GM21619 (cell line): ENCODE measurements around the gene GLG1.
"Not testable (repeated sequence)": the region's sequence is repeated elsewhere in the genome, so short reads cannot be mapped to it uniquely, and the experiment has no call there.

Experiments used
- ATAC-seq: cut with Tn5 transposase; IDR thresholded peaks from one replicate; pipeline ENCODE4 v1.9.1; 2021; ENCODE audit not compliant: unreplicated experiment

The GLG1 gene

DNA sequence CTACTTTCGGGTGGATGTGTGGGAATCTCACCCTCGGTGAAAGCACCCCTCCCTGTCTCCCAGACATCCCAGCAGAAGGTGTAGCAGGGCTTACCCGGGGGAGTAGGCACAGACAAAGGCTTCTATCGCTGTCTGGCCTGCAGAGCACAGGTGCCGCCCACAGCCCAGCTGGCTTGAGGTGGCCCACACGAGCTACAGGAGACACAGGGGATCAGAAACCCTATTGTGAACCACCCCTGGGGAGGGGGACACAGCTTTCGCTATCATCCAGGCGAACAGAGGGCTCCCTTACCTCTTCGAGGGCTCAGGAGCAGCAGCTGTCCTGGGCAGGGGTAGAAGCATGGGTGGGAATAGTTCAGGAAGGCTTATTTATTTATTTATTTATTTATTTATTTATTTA, 193.4 kb downstream of the GLG1 start:
- not testable (repeated sequence) for ATAC-seq

DNA sequence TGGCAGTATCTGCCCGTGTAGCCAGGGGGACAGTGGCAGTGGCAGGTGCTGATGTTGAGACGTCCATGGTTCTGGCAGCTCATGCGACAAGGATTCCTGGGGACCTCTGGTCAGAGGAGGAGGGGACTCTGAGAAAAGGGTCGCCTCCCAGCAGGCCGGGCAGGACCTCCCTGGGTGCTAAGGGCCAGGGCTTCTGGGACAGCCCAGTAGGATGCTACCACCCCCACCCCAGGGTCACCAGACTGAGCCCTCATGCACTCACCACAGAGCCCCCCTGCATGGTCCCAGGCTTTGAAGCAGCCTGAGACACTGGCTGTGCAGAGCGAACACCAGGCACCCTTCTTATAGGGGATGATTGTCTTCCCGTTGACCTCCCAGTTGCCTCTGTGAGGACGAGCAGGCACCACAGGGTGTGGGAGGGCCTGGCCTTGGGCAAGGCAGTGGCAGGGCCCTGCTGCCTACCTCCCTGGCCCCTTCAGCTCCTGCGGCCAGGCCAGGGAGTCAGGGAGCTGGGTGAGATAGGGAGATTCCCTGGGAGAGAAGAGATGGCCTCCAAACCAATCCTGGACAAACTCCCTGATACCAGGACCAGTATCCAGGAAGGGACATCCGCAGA, 194.0 kb downstream of the GLG1 start:
- ATAC-seq, result not testable (repeated sequence)

DNA sequence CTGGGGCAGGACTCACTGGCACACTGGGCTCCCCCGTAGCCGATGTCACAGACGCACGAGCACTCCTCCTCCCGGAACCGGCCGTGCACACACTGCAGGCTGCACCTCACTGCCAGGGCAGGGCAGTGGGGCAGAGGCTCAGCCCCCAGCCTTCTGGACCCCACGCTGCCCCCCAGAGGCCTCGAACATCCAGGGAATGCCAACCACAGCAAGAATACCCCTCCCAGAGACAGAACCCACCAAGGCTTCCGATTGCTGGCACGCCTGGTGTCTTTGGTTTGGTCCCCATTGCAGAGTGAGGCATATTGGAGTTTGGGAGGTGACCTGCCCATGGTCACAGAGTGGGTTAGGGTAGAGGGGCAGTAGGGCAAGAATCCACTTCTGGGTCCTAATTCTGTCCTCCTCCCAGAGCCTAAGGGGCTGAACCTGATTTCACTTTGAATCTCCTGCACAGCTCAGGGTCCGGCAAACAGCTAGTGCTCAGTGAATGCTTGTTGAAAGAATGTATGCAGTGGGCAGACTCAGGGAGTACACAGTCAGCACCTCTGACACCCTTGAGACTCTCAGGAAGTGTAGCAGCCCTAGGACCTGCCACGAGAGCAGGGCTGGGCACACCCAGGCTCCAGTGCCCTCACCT, 194.7 kb downstream of the GLG1 start:
- not testable (repeated sequence) for ATAC-seq

DNA sequence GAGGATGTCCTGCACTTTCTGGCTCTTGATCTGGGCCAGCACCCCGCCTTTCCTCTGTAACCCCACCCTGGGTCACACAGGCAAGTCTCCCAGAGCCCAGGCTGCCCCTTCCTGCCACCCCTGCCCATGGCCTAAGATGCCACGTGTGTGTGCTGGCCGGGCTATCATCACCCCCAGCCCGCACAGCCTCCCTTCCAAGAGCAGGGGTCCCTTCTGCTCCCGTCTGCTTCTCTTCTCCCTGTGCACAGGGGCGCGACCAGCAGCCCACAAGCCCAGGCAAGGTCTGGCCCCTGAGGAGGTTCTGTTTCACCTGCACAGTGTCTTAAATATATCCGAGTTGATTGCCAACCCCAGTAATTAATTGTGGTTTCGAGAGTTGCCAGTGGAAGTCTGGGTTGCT, 195.9 kb downstream of the GLG1 start:
- ATAC-seq, result not testable (repeated sequence)

DNA sequence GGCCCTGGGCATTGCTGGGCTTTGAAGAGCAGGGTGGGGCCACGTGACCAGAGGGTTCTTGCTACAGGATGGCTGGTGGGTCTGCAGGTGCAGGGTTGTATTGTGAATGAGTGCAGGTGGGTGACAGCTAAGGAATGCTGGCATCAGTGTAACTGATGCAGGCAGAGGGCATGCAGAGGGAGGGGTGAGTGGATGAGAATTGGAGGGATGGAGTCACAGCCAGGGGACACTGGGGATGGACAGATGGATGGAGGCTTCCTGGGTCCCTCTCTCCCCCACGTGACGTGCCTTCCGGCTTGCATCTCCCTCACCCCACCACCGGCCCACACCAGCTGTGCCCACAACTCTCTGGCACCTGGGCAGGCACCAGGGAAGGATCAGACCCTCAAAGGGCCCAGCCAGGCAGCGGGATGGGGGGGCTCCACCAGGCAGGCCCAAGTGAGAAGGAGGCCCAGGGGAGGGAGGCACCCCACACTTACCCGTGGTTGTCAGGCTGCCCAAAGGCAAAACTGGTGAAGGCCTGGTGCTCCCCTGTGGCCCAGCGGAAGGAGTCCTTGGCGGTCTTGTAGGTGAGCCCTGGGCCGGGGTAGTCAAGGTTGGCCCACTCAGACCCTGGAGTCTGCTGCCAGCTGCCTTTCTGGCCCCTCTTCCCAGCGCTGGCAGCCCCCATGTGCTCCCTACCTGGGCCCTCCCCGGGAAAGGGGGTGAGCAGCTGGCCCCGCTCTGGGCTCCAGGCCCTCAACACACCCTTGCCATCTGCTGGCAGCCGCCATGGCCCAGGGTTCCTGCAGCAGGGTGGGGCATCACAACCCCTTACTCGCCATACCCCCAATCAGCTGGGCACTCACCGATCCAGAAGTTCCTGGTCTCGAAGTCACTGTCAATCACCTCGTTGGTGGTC, 196.6 kb downstream of the GLG1 start:
- ATAC-seq, result not testable (repeated sequence)

DNA sequence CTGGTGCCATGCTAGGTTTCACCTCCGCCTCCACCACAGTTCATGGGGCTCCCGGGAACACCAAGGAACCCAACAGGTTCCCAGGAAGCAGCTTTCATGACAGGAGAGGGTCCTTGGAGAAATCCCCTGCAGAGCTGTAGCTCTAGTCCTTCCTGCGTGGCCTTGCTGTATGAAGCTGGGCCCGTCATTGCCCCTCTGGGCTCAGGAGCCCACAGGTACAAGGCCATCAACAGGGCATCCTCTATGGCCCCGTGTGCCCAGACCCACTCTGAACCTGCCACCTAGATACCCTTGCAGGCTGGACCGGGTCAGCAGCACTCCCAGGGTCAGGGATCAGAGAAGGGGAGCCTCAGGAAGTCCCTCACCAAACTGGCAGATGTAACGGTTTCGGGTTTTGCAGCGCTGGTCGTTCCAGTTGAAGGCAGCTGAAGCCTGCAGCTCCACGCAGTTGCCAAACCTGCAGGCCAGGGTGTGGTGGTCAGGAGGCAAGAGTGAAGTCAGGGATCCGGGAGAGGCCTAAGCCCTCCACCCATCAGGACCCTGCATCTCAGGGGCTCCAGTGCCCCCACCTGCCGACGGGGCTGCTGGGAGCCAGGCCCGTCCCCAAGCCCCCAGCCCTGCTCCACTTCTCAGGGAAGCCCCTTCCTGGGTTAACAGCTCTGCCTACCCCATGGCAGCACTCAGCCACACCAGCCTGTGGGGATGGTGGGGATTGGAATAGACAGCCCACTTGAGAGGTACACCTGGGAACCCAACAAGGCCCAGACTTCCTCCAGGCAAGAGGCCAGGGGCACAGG, 197.5 kb downstream of the GLG1 start:
- not testable (repeated sequence) for ATAC-seq

DNA sequence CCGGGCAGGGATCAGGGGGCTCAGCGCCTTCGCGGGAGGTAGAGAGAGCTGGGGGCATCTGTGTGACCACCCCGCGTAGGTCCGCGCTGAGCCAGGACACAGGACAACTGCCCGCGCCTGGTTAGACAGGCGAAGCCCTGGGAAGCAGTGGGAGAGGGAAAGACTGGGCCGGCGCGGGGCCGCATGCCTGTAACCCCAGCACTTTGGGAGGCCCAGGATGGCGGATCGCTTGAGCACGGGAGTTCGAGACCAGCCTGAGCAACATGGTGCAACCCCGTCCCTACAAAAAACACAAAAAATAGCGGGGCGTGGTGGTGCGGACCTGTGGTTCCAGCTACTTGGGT, 199.6 kb downstream of the GLG1 start:
- not testable (repeated sequence) for ATAC-seq

DNA sequence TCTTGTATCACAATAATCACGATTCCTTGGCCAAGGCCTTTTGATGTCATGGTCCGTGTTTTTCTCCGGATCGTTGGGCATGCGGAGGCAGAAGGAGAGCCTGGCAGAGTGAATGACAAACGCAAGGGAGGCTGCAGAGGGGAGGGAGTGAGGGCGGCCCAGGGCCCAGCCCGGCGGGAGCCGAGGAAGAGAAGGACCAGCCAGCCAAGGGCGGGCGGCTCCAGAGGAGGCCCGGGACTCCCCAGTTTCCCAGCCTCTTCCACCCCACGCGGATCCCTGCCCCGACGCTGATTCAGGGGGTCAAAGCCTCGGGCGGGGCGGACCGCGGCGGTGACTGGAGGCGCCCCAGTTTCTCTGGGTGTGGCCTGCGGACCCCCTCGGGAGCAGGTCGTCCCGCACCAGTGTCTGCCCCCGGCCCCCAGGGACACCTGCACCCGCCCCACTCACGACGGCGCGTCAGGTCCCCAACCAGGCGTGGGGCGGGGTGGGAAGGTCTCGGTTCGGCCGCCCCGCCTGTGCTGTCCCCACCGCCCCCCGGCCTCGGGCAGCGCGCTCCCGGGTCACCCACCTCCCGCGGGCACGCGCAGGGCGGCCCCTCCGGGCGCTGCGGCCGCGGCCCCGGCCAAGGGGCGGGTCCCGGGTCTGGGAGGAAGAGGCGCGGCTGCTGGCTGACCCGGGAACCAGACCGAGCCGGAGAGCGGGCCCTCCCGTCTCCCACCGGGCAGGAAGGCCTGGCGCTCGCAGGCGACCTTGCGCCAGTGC, 200.1 kb downstream of the GLG1 start:
- peak; percentile 44 for ATAC-seq

DNA sequence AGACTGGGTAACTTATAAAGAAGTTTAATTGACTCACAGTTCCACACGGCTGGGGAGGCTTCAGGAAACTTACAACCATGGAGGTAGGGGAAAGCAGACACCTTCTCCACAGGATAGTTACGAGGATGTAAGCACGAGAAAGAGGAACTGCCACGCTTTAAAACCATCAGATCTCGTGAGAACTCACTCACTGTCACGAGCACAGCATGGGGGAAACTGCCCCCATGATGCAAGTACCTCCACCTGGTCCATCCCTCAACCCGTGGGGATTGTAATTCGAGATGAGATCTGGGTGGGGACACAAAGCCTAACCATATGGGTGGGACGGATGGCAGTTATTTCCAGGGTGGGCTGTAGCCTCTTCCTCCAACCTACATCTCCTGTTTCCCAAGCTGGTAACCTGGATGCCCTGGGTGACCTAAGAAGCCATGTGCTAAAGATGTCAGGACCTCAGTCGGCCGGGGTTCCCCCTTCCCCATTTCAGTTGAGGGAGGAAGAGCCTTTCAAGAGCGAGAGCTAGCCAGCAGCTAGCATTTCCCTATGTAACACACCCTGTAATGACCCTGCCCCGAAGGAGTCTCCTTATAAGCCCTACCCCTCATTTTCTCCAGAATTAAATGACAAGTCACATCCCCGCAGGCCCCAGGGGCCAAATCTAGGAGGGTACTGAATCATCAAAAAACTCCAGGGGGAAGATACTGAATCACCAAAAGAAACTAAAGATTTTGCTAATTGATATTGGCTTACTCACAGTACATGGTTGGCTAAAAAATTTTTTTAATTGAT, 202.6 kb downstream of the GLG1 start:
- not testable (repeated sequence) for ATAC-seq

DNA sequence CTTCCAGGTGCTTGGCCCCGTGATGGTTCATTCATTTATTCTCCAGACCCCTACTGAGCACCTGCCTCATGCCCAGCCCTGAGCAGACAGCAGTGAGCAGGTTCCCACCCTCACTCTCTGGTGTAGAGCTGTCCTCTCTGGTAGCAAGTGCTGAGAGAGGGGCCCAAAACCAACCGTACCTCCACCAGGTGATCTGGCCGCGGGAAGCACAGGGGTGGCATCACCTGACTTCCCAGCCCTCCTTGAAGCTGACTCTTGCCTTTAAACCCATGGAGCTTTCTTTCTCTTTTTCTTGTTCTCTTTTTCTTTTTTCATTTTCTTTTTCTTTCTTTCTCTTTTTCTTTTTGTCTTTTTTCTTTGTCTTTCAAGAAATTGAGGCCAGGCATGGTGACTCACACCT, 206.7 kb downstream of the GLG1 start:
- not testable (repeated sequence) for ATAC-seq

DNA sequence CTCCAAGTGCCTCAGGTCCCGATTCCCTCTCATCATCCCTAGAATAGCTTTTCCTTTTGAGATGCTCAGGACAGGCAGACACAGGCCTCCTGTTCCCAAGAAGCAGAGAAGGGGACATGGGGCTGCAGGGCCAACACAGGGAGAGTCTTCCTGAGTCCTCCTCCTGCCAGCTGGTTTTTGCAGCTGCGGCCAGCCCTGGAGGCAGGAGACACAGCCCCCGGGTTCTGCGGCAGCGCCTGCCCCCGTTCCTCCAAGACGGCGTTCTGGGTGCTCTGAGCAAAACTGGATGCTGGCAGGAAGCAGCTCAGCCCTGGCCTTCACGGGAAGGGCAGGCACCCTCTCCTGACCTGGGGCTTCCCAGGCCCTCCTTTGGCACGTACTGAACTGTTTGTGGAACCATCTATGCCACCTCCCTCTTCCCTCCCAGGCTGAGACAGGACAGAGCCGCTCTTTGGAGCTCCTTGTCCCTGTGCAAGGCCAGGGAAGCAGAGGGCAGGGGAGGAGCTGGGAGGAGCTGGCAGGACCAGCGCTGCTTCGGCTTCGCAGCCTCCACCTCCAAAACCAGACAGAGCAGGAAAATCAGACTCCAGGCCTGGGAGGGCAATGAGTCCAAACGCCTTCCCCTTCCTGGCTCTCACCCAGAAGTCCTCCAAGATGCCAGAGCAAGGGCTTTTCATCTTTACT, 208.6 kb downstream of the GLG1 start:
- not testable (repeated sequence) for ATAC-seq
